H9 (cell line): ENCODE measurements around the gene ZNF205. TPM values are rescaled to one million over a fixed set of nuclear protein-coding genes. Genes with fewer than 3 reads are reported as not detected.

Experiments
- total RNA-seq: library from RNA; stranded (reverse); gene quantifications from 2 replicates; pipeline ENCODE4 v1.2.1, GENCODE V29; 2021

Gene ZNF205
- total RNA-seq, 1 experiment from 2014 or later: 16.8 TPM

Other genes with a start within 250 kb of the ZNF205 start
- 16.5 and 20.9 TPM in 2 replicates for gene FLYWCH2, start 229.4 kb upstream of the ZNF205 start, total RNA-seq
- gene FLYWCH1, start 200.7 kb upstream of the ZNF205 start, total RNA-seq: 12.5 and 13.0 TPM in 2 replicates
- 12.8 and 14.6 TPM in 2 replicates for gene KREMEN2, start 148.3 kb upstream of the ZNF205 start, total RNA-seq
- gene PAQR4, start 143.2 kb upstream of the ZNF205 start, total RNA-seq: 32.1 and 33.3 TPM in 2 replicates
- gene PKMYT1, start 132.1 kb upstream of the ZNF205 start, total RNA-seq: 114 and 120 TPM in 2 replicates
- 1.3 and 1.5 TPM in 2 replicates for gene CLDN9, start 99.7 kb upstream of the ZNF205 start, total RNA-seq
- gene CLDN6, start 94.4 kb upstream of the ZNF205 start, total RNA-seq: 743 and 757 TPM in 2 replicates
- 147 and 148 TPM in 2 replicates for gene TNFRSF12A, start 92.2 kb upstream of the ZNF205 start, total RNA-seq
- 61.1 and 61.3 TPM in 2 replicates for gene HCFC1R1, start 88.6 kb upstream of the ZNF205 start, total RNA-seq
- 65.7 and 68.2 TPM in 2 replicates for gene THOC6, start 88.6 kb upstream of the ZNF205 start, total RNA-seq
- 13.5 TPM in 2 replicates for gene BICDL2, start 75.6 kb upstream of the ZNF205 start, total RNA-seq
- 13.5 and 14.2 TPM in 2 replicates for gene MMP25, start 66.0 kb upstream of the ZNF205 start, total RNA-seq
- 2.0 and 2.6 TPM in 2 replicates for gene IL32, start 46.9 kb upstream of the ZNF205 start, total RNA-seq
- 207 and 212 TPM in 2 replicates for gene ZSCAN10, start 13.3 kb upstream of the ZNF205 start, total RNA-seq
- 6.2 and 6.4 TPM in 2 replicates for gene ZNF213, start 22.4 kb downstream of the ZNF205 start, total RNA-seq
- gene OR1F1, start 75.6 kb downstream of the ZNF205 start, total RNA-seq: not detected in 2 replicates
- gene ZNF200, start 122.6 kb downstream of the ZNF205 start, total RNA-seq: 14.8 and 14.9 TPM in 2 replicates
- gene MEFV, start 144.0 kb downstream of the ZNF205 start, total RNA-seq: not detected in 2 replicates
- gene ZNF263, start 170.9 kb downstream of the ZNF205 start, total RNA-seq: 35.7 and 36.3 TPM in 2 replicates
- gene TIGD7, start 192.8 kb downstream of the ZNF205 start, total RNA-seq: 4.1 and 4.2 TPM in 2 replicates
- gene ZNF75A, start 192.9 kb downstream of the ZNF205 start, total RNA-seq: 37.9 and 42.4 TPM in 2 replicates
- gene OR2C1, start 243.3 kb downstream of the ZNF205 start, total RNA-seq: not detected in 2 replicates